AG10803 (cell line): ENCODE data around the gene POLDIP3.
A peak's percentile ranks its signal among the peaks of the same experiment; 100 is the strongest.

Experiments used
- DNase-seq: peaks from one replicate; pipeline ENCODE4 v3.0.0; 2010; ENCODE audit warnings: low read depth
- H3K4me3 ChIP-seq: 2 replicates; pipeline ENCODE4 v1.5.1; 2011; ENCODE audit warnings: mild to moderate bottlenecking, low read length, control low read depth
- CTCF ChIP-seq: conservative IDR thresholded peaks from 2 replicates; pipeline ENCODE4 v1.5.1; 2011; ENCODE audit warnings: mild to moderate bottlenecking, low read length, control low read depth, inconsistent platforms

POLDIP3 gene

GRCh38 chr22:42645341-42645937 lies 30.8 kb upstream of the POLDIP3 start:
- peak overlapping the region; percentile 31 for H3K4me3 ChIP-seq
- DNase-seq = no peak
- TF ChIP-seq CTCF = no peak

GRCh38 chr22:42644422-42645340 lies 30.0 kb upstream of the POLDIP3 start:
- no peak for TF ChIP-seq CTCF
- peak overlapping the region; percentile 31 for H3K4me3 ChIP-seq
- DNase-seq = peak; percentile 63

- no peak overlapping the region for H3K4me3 ChIP-seq
- DNase-seq = no peak
- TF ChIP-seq CTCF = no peak
Observed at GRCh38 chr22:42643634-42644421, 29.1 kb upstream of the POLDIP3 start.

- H3K4me3 ChIP-seq = no peak overlapping the region
- no peak for TF ChIP-seq CTCF
- DNase-seq = no peak
Observed at GRCh38 chr22:42642806-42643633, 28.3 kb upstream of the POLDIP3 start.

GRCh38 chr22:42641801-42642413 lies 27.2 kb upstream of the POLDIP3 start:
- TF ChIP-seq CTCF = no peak
- no peak for DNase-seq
- no peak overlapping the region for H3K4me3 ChIP-seq

GRCh38 chr22:42639541-42640241 lies 25.0 kb upstream of the POLDIP3 start:
- TF ChIP-seq CTCF = no peak
- no peak for DNase-seq

More at GRCh38 chr22:42639541-42640241, 25.0 kb upstream of the POLDIP3 start:
- no peak overlapping the region for H3K4me3 ChIP-seq
